K562 (cell line): ENCODE data around the gene LIFR. TPM values are rescaled to one million over a fixed set of nuclear protein-coding genes. Genes with fewer than 3 reads are reported as not detected.

Source experiments
- ATAC-seq: fragments of 200-7000 bp; cut with Tn5 transposase; 3 replicates; pipeline ENCODE4 v1.9.1; 2020; ENCODE audit warnings: moderate library complexity
- BruUV-seq: library from RNA; stranded (reverse); fragments of 400-500 nt; replicated peaks from 2 replicates; lab custom pipeline; 2021; lab: Mats Ljungman, UMichigan
- CTCF ChIA-PET: fragments of 300-600 bp; formaldehyde crosslinking; extraction: SDS; loops from one replicate; lab custom pipeline; 2021; ENCODE audit warnings: low intra/inter-chr PET ratio; lab: Yijun Ruan, JAX
- POLR2A ChIA-PET: fragments of 300-600, 350-650 bp; sonication (Branson Sonifier 250); formaldehyde crosslinking; extraction: SDS; loops from one replicate; lab custom pipeline; 2021; ENCODE audit warnings: antibody characterized with exemption, inconsistent platforms; lab: Yijun Ruan, JAX
- DNase-seq, 4 experiments: peaks; one replicate each; pipeline versions ENCODE4 v3.0.0 to v3.0.0-alpha.2; 2011 to 2018; ENCODE audit warnings: low spot score in 3 of 4, mixed read lengths in 3 of 4; ENCODE audit errors: extremely low read depth in 1 of 4
- FAIRE-seq: peaks from 2 replicates; lab custom pipeline; 2011; peaks lifted over from hg19 to GRCh38; lab: Jason Lieb, UNC
- H2AFZ ChIP-seq: 2 replicates; pipeline ENCODE4 v1.6.0; 2011; ENCODE audit warnings: low read depth, low read length, control low read depth, inconsistent platforms
- H3K27ac ChIP-seq: fragments of 200-600 bp; 3 replicates; pipeline ENCODE4 v1.8.0; 2011; ENCODE audit warnings: low read depth, mild to moderate bottlenecking, control low read depth, inconsistent platforms, low read length, moderate library complexity, mixed read lengths; ENCODE audit errors: extremely low read depth
- H3K27me3 ChIP-seq, 2 experiments: fragments of 300-600 bp in 1 of 2; 2 replicates in 1 of 2; 3 replicates in 1 of 2; pipeline versions ENCODE4 v1.6.0 to v1.8.0; 2011; ENCODE audit warnings: inconsistent platforms in 2 of 2, low read length in 2 of 2, mild to moderate bottlenecking in 1 of 2, mixed read lengths in 1 of 2, moderate library complexity in 1 of 2; ENCODE audit not compliant: control insufficient read depth in 2 of 2, insufficient read depth in 2 of 2
- H3K36me3 ChIP-seq: fragments of 300-600 bp; 3 replicates; pipeline ENCODE4 v1.8.0; 2011; ENCODE audit warnings: mild to moderate bottlenecking, low read length, inconsistent platforms; ENCODE audit not compliant: control insufficient read depth, insufficient read depth
- H3K4me1 ChIP-seq, 2 experiments: fragments of 200-600 bp in 1 of 2; replicated peaks in 1 of 2; 2 replicates in 1 of 2; 3 replicates in 1 of 2; pipeline versions ENCODE4 v1.5.1 to v1.8.0; 2011; ENCODE audit warnings: inconsistent platforms in 2 of 2, low read length in 2 of 2, mild to moderate bottlenecking in 1 of 2, mixed read lengths in 1 of 2, moderate library complexity in 1 of 2; ENCODE audit not compliant: control insufficient read depth in 2 of 2, insufficient read depth in 2 of 2
- H3K4me2 ChIP-seq: 2 replicates; pipeline ENCODE4 v1.6.1; 2011; ENCODE audit warnings: low read length, control low read depth, inconsistent platforms, mixed read lengths; ENCODE audit not compliant: insufficient read depth
- H3K4me3 ChIP-seq: fragments of 200-600 bp; sonication (generic), shearing (Covaris generic); 2 replicates; pipeline ENCODE4 v1.5.1; 2016; ENCODE audit warnings: control low read depth, inconsistent platforms
- H3K79me2 ChIP-seq: fragments of 200-600 bp; 3 replicates; pipeline ENCODE4 v1.8.0; 2011; ENCODE audit warnings: low read length, inconsistent platforms; ENCODE audit not compliant: control insufficient read depth, insufficient read depth
- H3K9ac ChIP-seq, 2 experiments: 2 replicates each; pipeline versions ENCODE4 v1.6.0 to v1.6.1; 2011; ENCODE audit warnings: low read depth in 2 of 2, low read length in 2 of 2, control low read depth in 1 of 2, inconsistent platforms in 1 of 2, mild to moderate bottlenecking in 1 of 2, mixed read lengths in 1 of 2; ENCODE audit not compliant: insufficient read depth in 1 of 2
- H3K9me1 ChIP-seq: one replicate; pipeline ENCODE4 v1.6.0; 2011; ENCODE audit warnings: inconsistent platforms, mild to moderate bottlenecking, low read length, moderate library complexity; ENCODE audit not compliant: control insufficient read depth, insufficient read depth
- H3K9me3 ChIP-seq: replicated peaks from 2 replicates; pipeline ENCODE4 v1.5.1; 2011; ENCODE audit warnings: low read depth, low read length, inconsistent platforms; ENCODE audit not compliant: control insufficient read depth, insufficient read depth
- H4K20me1 ChIP-seq: replicated peaks from 2 replicates; pipeline ENCODE4 v1.6.1; 2011; ENCODE audit warnings: low read length, inconsistent platforms, mixed read lengths; ENCODE audit not compliant: control insufficient read depth, insufficient read depth
- AFF1 ChIP-seq, 2 experiments: fragments of 450-650 bp; IDR thresholded peaks; 2 replicates each; pipeline ENCODE4 v1.6.1; 2018; ENCODE audit warnings: mild to moderate bottlenecking in 2 of 2, low read depth in 1 of 2; ENCODE audit not compliant: partially characterized antibody in 2 of 2
- ETS2 ChIP-seq: IDR thresholded peaks from 2 replicates; pipeline ENCODE4 v1.6.1; 2016; ENCODE audit warnings: borderline replicate concordance, missing genetic modification characterization, mild to moderate bottlenecking, moderate library complexity, missing compliant biosample characterization; ENCODE audit not compliant: poor library complexity, severe bottlenecking
- FUS ChIP-seq: fragments of 200-400 bp; formaldehyde crosslinking; optimal IDR thresholded peaks from 2 replicates; pipeline ENCODE3; 2017; ENCODE audit warnings: low read depth, low read length
- GTF2E2 ChIP-seq: fragments of 200-800 bp; sonication (Bioruptor generic); IDR thresholded peaks from 2 replicates; pipeline ENCODE4 v1.6.1; 2016; ENCODE audit warnings: missing genetic modification characterization, missing compliant biosample characterization
- HCFC1 ChIP-seq: IDR thresholded peaks from 2 replicates; pipeline ENCODE4 v1.6.1; 2012; ENCODE audit warnings: low read depth, low read length, improper control_type of control experiment
- KAT8 ChIP-seq: fragments of 450-650 bp; IDR thresholded peaks from 2 replicates; pipeline ENCODE4 v1.6.1; 2016; ENCODE audit warnings: low read depth, mild to moderate bottlenecking
- MTF1 ChIP-seq: fragments of 250-450 bp; sonication (Bioruptor Pico); IDR thresholded peaks from 2 replicates; pipeline ENCODE4 v1.9.0; 2021; ENCODE audit warnings: moderate library complexity, mild to moderate bottlenecking, inconsistent platforms, borderline replicate concordance
- SAFB2 ChIP-seq: fragments of 200-400 bp; formaldehyde crosslinking; IDR thresholded peaks from 2 replicates; pipeline ENCODE4 v1.6.1; 2018; ENCODE audit warnings: borderline replicate concordance, low read length, low read depth, moderate library complexity; ENCODE audit not compliant: severe bottlenecking
- SREBF1 ChIP-seq: fragments of 150-350 bp; IDR thresholded peaks from 2 replicates; pipeline ENCODE4 v1.6.1; 2014; ENCODE audit warnings: antibody characterized with exemption, low read depth, low read length, borderline replicate concordance
- SRSF1 ChIP-seq: fragments of 200-400 bp; formaldehyde crosslinking; IDR thresholded peaks from 2 replicates; pipeline ENCODE4 v1.6.1; 2017; ENCODE audit warnings: mild to moderate bottlenecking, low read depth, low read length, moderate library complexity
- STAT6 ChIP-seq: sonication (generic); formaldehyde crosslinking; IDR thresholded peaks from 2 replicates; pipeline ENCODE4 v1.8.1; 2023; ENCODE audit warnings: mild to moderate bottlenecking, missing genetic modification reagents
- TAF7 ChIP-seq: fragments of 450-650 bp; IDR thresholded peaks from 2 replicates; pipeline ENCODE4 v1.6.1; 2016; ENCODE audit warnings: missing genetic modification characterization, missing compliant biosample characterization
- ZKSCAN1 ChIP-seq: fragments of 150-350 bp; IDR thresholded peaks from 2 replicates; pipeline ENCODE4 v1.6.1; 2016; ENCODE audit warnings: low read depth, low read length
- ZNF133 ChIP-seq: fragments of 250-450 bp; sonication (Bioruptor Pico); IDR thresholded peaks from 2 replicates; pipeline ENCODE4 v1.4.0; 2020; ENCODE audit warnings: mild to moderate bottlenecking
- ZNF274 ChIP-seq: IDR thresholded peaks from 2 replicates; pipeline ENCODE4 v1.6.1; 2011; ENCODE audit warnings: low read depth, mild to moderate bottlenecking, low read length, moderate library complexity, borderline replicate concordance
- ZNF75A ChIP-seq: fragments of 450-650 bp; formaldehyde crosslinking; IDR thresholded peaks from 2 replicates; pipeline ENCODE4 v1.4.0; 2020; ENCODE audit warnings: mild to moderate bottlenecking
- WGBS: fragments of 100-300 bp; shearing (Covaris generic); methylation state at CpG from one replicate; pipeline ENCODE4 v1.1.6; 2016; ENCODE audit warnings: low coverage, mixed read lengths; ENCODE audit not compliant: insufficient coverage; ENCODE audit errors: missing lambda C conversion rate; 5-methylcytosine and 5-hydroxymethylcytosine counted together
- in situ Hi-C: fragments of 300-500 bp; cut with MboI; formaldehyde crosslinking; loops from 4 replicates; pipeline ENCODE4 v1.15.0; 2018; ENCODE audit warnings: inconsistent platforms, mixed read lengths
- intact Hi-C: fragments of 100-400 bp; cut with micrococcal nuclease; formaldehyde crosslinking; loops from 2 replicates; pipeline ENCODE4 v1.14.2; 2022
- polyA plus RNA-seq, 8 experiments: library from polyadenylated mRNA; depleted of rRNA in 4 of 8; stranded (reverse) in 5 of 8; unstranded in 3 of 8; fragments of >200 nt; fragmentation: Nextera tagmentation in 2 of 8; fragmentation: Illumina TruSeq in 1 of 8; extraction: Ambion mirVana in 2 of 8; extraction: Trizol in 1 of 8; gene quantifications; 2 replicates each; pipeline versions ENCODE4 v1.2.1 to v1.2.3, GENCODE V29; 2011 to 2014; ENCODE audit warnings: inconsistent platforms in 1 of 8, missing spikeins in 1 of 8
- total RNA-seq, 7 experiments: library from RNA; depleted of rRNA in 6 of 7; stranded (reverse); fragments of >200 nt in 6 of 7; fragmentation: Illumina TruSeq in 2 of 7; extraction: Trizol in 2 of 7; gene quantifications; 2 replicates each; pipeline versions ENCODE4 v1.2.1 to v1.2.3, GENCODE V29; 2011 to 2021; ENCODE audit warnings: low replicate concordance in 1 of 7

Gene LIFR
- total and polyA plus RNA-seq, 9 of the 15 experiments (the other 6 are each of a cell fraction or from before 2014, with no cell fraction given): 0.43 to 5.7 (median 3.3) TPM

GRCh38 chr5:38554403-38554802, 2.0 kb downstream of the LIFR start:
- Histone ChIP-seq H3K36me3 (no peaks in the 10 kb centered on the region), H3K27ac (no peak overlapping the region), H3K4me3 (no peak overlapping the region), H3K27me3 (peaks cover 0 to 5% of the 10 kb centered on the region in 2 experiments; a peak in 2 of 5 replicates), H3K9me1 (no peaks in the 10 kb centered on the region), H2AFZ (no peak overlapping the region), H3K9ac (no peak overlapping the region), H4K20me1 (0 out of 2 replicates have a peak, but pooled peaks cover 7% of the 10 kb centered on the region), H3K4me1 (peaks cover 3 to 14% of the 10 kb centered on the region in 2 experiments; a peak in 3 of 5 replicates), H3K79me2 (no peaks in the 10 kb centered on the region), H3K9me3 (no peaks in the 10 kb centered on the region), H3K4me2 (no peak overlapping the region)
- FAIRE-seq: no peak
- WGBS: 16% methylated on average over 3 of the region's 3 CpGs
- TF ChIP-seq MTF1 (CRISPR knock-in tag) (no peak), KAT8 (no peak), ZNF75A (CRISPR knock-in tag) (no peak), ZKSCAN1 (no peak), HCFC1 (no peak), AFF1 (IDR thresholded peaks at IDR 0.05; ENCODE audit: low read depth in 1 of 2, partially characterized antibody in 2 of 2) (no peak), TAF7 (tag) (no peak), ETS2 (tag) (no peak), GTF2E2 (tag) (no peak), STAT6 (no peak), ZNF133 (no peak), SRSF1 (no peak), SAFB2 (no peak), ZNF274 (no peak), SREBF1 (no peak), FUS (no peak)
- in situ Hi-C loops (no loop called here), intact Hi-C loops (no loop called here)
- no peak for DNase-seq
- CTCF ChIA-PET: no interaction called here
- no TSS peak for BruUV-seq
- POLR2A ChIA-PET: interaction anchor here (0.6 kb wide), 1 partner anchor 88 kb away, joined by 3 read pairs; no protein-coding TSS in a partner anchor
- no peak for ATAC-seq
